NCI-H226 (cell line): Measurements from ENCODE around the gene YARS1.

Experiments
- DNase-seq: peaks from one replicate; pipeline ENCODE4 v3.0.0-alpha.2; 2015

Gene YARS1

GRCh38 chr1:32761936-32762335 lies 55.2 kb downstream of the YARS1 start:
- no peak for DNase-seq

GRCh38 chr1:32761253-32761877 lies 55.8 kb downstream of the YARS1 start:
- DNase-seq: peak; percentile 93

GRCh38 chr1:32759997-32760623 lies 57.0 kb downstream of the YARS1 start:
- DNase-seq: peak; percentile 98

GRCh38 chr1:32759521-32759981 lies 57.6 kb downstream of the YARS1 start:
- DNase-seq: no peak

- no peak for DNase-seq
Observed at GRCh38 chr1:32758795-32759430, 58.2 kb downstream of the YARS1 start.

GRCh38 chr1:32758177-32758794 lies 58.9 kb downstream of the YARS1 start:
- no peak for DNase-seq

- no peak for DNase-seq
Observed at GRCh38 chr1:32757213-32757895, 59.8 kb downstream of the YARS1 start.

- no peak for DNase-seq
Observed at GRCh38 chr1:32755810-32756159, 61.4 kb downstream of the YARS1 start.

GRCh38 chr1:32755098-32755809 lies 61.9 kb downstream of the YARS1 start:
- peak; percentile 73 for DNase-seq

GRCh38 chr1:32754317-32755097 lies 62.7 kb downstream of the YARS1 start:
- peak; percentile 43 for DNase-seq

GRCh38 chr1:32753532-32754316 lies 63.4 kb downstream of the YARS1 start:
- DNase-seq: peak; percentile 77

- DNase-seq: no peak
Observed at GRCh38 chr1:32749771-32750170, 67.4 kb downstream of the YARS1 start.

- no peak for DNase-seq
Observed at GRCh38 chr1:32749332-32749731, 67.8 kb downstream of the YARS1 start.

GRCh38 chr1:32748926-32749325 lies 68.2 kb downstream of the YARS1 start:
- DNase-seq: no peak

- no peak for DNase-seq
Observed at GRCh38 chr1:32748348-32748747, 68.8 kb downstream of the YARS1 start.

- DNase-seq: no peak
Observed at GRCh38 chr1:32746130-32746529, 71.0 kb downstream of the YARS1 start.

- DNase-seq: no peak
Observed at GRCh38 chr1:32744071-32744425, 73.1 kb downstream of the YARS1 start.

- DNase-seq: no peak
Observed at GRCh38 chr1:32743380-32744070, 73.6 kb downstream of the YARS1 start.

- no peak for DNase-seq
Observed at GRCh38 chr1:32742956-32743355, 74.2 kb downstream of the YARS1 start.

- no peak for DNase-seq
Observed at GRCh38 chr1:32742199-32742947, 74.8 kb downstream of the YARS1 start.
